LNCaP clone FGC (cell line): ENCODE results near the gene SHISAL2B.

ENCODE experiments used
- DNase-seq: peaks from one replicate; pipeline ENCODE4 v3.0.0-alpha.2; 2011; ENCODE audit warnings: low read depth
- H3K4me3 ChIP-seq: 2 replicates; pipeline ENCODE4 v1.5.1; 2011; ENCODE audit warnings: mild to moderate bottlenecking, low read depth, low read length, control low read depth
- TF ChIP-seq, protein P1 (sequence below): IDR thresholded peaks from 2 replicates; pipeline ENCODE4 v1.5.1; 2012; ENCODE audit warnings: mild to moderate bottlenecking; ENCODE audit not compliant: control insufficient read depth, insufficient read depth; ENCODE audit errors: extremely low read depth

The SHISAL2B gene

DNA sequence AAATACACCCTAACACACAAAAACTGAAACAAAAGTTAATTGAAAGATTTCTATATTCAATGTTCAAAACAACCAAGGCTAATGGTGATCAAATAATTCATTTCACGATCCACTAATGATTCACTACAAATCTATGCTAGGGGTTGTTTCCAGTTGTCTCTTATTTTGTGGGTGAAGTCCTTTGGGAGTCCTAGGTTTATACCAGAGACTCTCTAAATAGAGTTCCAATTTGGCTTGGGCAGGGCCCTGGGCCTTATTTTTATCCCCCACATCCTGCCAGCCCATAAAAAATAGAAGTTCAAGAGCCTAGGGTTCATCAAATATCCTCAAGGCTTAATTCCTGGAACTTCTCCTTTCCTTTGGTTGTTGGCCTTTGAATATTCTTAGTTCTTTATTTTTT, 52.1 kb downstream of the SHISAL2B start:
- TF ChIP-seq, protein P1, sequence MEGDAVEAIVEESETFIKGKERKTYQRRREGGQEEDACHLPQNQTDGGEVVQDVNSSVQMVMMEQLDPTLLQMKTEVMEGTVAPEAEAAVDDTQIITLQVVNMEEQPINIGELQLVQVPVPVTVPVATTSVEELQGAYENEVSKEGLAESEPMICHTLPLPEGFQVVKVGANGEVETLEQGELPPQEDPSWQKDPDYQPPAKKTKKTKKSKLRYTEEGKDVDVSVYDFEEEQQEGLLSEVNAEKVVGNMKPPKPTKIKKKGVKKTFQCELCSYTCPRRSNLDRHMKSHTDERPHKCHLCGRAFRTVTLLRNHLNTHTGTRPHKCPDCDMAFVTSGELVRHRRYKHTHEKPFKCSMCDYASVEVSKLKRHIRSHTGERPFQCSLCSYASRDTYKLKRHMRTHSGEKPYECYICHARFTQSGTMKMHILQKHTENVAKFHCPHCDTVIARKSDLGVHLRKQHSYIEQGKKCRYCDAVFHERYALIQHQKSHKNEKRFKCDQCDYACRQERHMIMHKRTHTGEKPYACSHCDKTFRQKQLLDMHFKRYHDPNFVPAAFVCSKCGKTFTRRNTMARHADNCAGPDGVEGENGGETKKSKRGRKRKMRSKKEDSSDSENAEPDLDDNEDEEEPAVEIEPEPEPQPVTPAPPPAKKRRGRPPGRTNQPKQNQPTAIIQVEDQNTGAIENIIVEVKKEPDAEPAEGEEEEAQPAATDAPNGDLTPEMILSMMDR: no peak
- DNase-seq: no peak
- no peak overlapping the region for H3K4me3 ChIP-seq

DNA sequence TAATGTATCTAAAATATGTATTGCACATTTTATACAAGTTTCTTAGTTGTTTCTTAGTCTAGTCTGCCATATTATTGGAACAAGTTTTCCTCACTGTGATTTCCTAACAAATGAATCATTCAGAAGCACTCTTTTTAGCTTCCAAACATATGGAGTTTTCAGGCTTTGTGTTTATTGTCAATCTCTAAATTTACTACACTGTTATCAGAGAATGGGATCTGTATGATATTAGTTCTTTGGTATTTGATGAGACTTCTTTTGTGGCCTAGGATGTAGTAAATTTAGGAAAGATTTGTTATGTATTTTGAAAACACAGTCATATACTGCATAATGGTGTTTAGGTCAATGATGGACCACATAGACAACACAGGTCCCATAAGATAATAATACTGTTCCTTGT, 52.5 kb downstream of the SHISAL2B start:
- TF ChIP-seq, protein P1: no peak
- no peak for DNase-seq
- H3K4me3 ChIP-seq: no peak overlapping the region

DNA sequence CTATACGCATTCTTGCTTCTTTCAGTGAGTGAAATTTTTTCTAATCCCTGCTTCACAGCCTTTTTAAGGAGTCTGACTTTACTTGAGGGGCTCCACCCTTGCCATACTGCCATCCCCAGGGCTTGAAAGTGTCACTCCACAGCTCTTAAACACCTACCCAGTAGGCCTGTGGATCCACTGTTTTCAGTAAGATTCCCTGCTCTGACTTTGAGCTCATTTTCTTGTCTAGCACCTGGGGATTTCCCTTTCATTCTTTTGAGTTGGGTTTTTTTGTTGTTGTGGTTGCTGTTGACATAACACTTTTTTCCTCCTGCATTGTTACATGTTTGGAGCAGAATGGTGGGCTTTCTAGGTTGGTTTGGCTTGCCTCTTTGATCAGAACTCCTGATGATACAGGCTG, 54.6 kb downstream of the SHISAL2B start:
- TF ChIP-seq, protein P1: no peak
- DNase-seq: no peak
- no peak overlapping the region for H3K4me3 ChIP-seq

DNA sequence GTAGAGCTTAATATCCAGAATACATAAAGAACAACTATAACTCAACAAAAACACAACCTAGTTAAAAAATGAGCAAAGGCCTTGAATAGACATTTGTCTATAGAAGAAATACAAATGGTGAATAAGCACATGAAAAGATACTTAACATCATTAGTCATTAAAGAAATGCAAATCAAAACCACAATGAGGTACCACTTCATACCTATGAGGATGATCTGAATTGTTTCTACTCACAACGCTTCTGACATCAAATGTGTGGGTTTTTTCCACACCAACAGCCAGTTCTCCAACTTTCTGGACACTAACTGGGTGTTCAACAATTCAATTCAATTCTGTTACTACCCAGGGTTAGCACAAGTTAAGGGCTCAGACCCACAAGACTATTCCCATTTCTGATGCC, 56.1 kb downstream of the SHISAL2B start:
- no peak for DNase-seq

DNA sequence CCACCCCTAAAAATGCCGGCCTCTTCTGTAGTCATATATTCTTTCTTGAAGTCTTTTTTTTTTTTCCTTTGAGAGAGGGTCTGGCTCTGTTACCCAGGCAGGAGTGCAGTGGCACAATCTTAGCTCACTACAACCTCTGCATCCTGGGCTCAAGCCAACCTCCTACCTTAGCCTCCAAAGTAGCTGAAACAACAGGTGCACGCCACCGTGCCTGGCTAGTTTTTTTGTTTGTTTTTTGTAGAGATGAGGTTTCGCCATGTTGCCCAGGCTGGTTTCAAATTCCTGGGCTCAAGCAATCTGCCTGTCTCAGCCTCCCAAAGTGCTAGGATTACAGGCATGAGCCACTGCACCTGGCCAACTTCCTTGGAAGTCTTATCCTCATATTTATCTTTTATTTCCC, 59.1 kb downstream of the SHISAL2B start:
- H3K4me3 ChIP-seq: no peak overlapping the region
- DNase-seq: no peak
- TF ChIP-seq, protein P1: no peak

More for the DNA sequence above, 56.1 kb downstream of the SHISAL2B start:
- TF ChIP-seq, protein P1: no peak
- H3K4me3 ChIP-seq: no peak overlapping the region

DNA sequence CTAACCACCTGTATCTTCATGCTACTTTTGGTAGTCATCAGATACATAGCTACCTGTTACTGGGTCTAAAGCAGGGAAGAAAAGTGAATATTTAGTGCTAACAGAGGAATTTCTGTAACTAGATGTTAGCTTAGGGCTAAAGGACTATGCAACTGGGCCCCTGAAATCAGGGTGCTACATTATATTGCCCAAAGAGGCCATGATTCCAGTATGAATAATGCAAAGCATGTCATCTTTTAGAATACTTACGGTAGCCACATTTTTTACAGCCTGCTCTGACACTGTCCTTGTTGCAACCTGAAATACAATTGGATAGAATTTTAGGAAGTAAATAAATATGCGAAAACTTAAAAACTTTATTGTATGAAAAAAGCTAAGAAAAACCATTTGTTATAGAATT, 63.8 kb downstream of the SHISAL2B start:
- no peak overlapping the region for H3K4me3 ChIP-seq
- TF ChIP-seq, protein P1: no peak
- no peak for DNase-seq

DNA sequence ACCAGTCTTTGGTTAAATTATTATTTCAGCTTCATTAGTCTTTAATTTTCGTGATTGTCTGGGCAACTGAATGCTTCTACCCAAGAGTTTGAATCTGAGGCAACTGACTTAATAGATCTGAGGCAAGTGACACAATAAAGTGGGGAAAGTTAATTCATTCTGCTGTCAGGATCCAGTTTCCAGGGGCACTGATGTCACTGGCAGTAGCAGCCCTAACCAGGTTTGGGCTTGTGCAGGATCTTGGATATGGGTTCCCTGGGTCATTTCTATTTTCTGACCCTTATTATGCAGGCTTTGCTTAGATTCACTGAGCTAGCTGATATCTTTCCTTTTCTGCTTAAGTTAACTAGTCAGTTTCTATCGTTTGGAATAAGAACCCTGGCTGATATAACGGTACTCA, 68.6 kb downstream of the SHISAL2B start:
- no peak for DNase-seq
- TF ChIP-seq, protein P1: no peak

More for the DNA sequence above, 68.6 kb downstream of the SHISAL2B start:
- H3K4me3 ChIP-seq: no peak overlapping the region
